ENCODE data around the gene EEF2. TPM values are rescaled to one million over a fixed set of nuclear protein-coding genes. Genes with fewer than 3 reads are reported as not detected.
"Not testable (repeated sequence)": the region's sequence is repeated elsewhere in the genome, so short reads cannot be mapped to it uniquely, and the experiment has no call there.

The EEF2 gene
- polyA plus RNA-seq, 1 donor from 2014 or later, result 716 TPM

GRCh38 chr19:3952755-3953276 lies 32.4 kb downstream of the EEF2 start:
- H3K36me3 ChIP-seq (ENCODE audit: insufficient read depth, low read length); H3F3A ChIP-seq (ENCODE audit: insufficient read depth, low read length, poor library complexity, severe bottlenecking); H3K9me2 ChIP-seq (ENCODE audit: insufficient read depth, low read length); H3K4me2 ChIP-seq (ENCODE audit: low read length); H3K27ac ChIP-seq (ENCODE audit: low read length); H2AFZ ChIP-seq (ENCODE audit: low read depth, low read length); H3K79me2 ChIP-seq (replicated peaks; ENCODE audit: insufficient read depth, low read length); H3K9me3 ChIP-seq (ENCODE audit: low read length); H3K4me3 ChIP-seq (ENCODE audit: low read length); H3K27me3 ChIP-seq (ENCODE audit: insufficient read depth, low read depth, low read length); H4K20me1 ChIP-seq (ENCODE audit: insufficient read depth); H3K9ac ChIP-seq (ENCODE audit: low read length): not testable (repeated sequence)

GRCh38 chr19:3950871-3951861 lies 34.1 kb downstream of the EEF2 start:
- no peak overlapping the region for H3K9ac ChIP-seq (ENCODE audit: low read length)
- H2AFZ ChIP-seq (ENCODE audit: low read depth, low read length), result no peak overlapping the region
- no peaks in the 10 kb centered on the region for H3K27me3 ChIP-seq (ENCODE audit: insufficient read depth, low read depth, low read length)
- no peak overlapping the region for H3K4me2 ChIP-seq (ENCODE audit: low read length)
- no peaks in the 10 kb centered on the region for H3K9me2 ChIP-seq (ENCODE audit: insufficient read depth, low read length)
- TF ChIP-seq POLR2AphosphoS5 (IDR thresholded peaks at IDR 0.05) (no peak), CTCF (IDR thresholded peaks at IDR 0.05; ENCODE audit: poor library complexity, severe bottlenecking) (no peak), EP300 (conservative IDR thresholded peaks at IDR 0.05; ENCODE audit: poor library complexity, severe bottlenecking) (no peak), TAF1 (IDR thresholded peaks at IDR 0.05; ENCODE audit: low read depth) (no peak), EZH2 (IDR thresholded peaks at IDR 0.05; ENCODE audit: borderline replicate concordance, insufficient read depth, low read length, poor library complexity, severe bottlenecking) (no peak), MXI1 (conservative IDR thresholded peaks at IDR 0.05; ENCODE audit: poor library complexity, severe bottlenecking) (no peak), RAD21 (conservative IDR thresholded peaks at IDR 0.05) (no peak), REST (IDR thresholded peaks at IDR 0.05; ENCODE audit: borderline replicate concordance) (no peak), SMC3 (conservative IDR thresholded peaks at IDR 0.05; ENCODE audit: poor library complexity) (no peak)
- H3K4me3 ChIP-seq (ENCODE audit: low read length), result no peak overlapping the region
- H3K27ac ChIP-seq (ENCODE audit: low read length), result no peak overlapping the region
- H3K79me2 ChIP-seq (replicated peaks; ENCODE audit: insufficient read depth, low read length), result no peaks in the 10 kb centered on the region
- H3F3A ChIP-seq (ENCODE audit: insufficient read depth, low read length, poor library complexity, severe bottlenecking), result no peaks in the 10 kb centered on the region
- no peaks in the 10 kb centered on the region for H3K9me3 ChIP-seq (ENCODE audit: low read length)
- no peaks in the 10 kb centered on the region for H3K36me3 ChIP-seq (ENCODE audit: insufficient read depth, low read length)
- H4K20me1 ChIP-seq (ENCODE audit: insufficient read depth), result no peaks in the 10 kb centered on the region

Data from neural cell (in vitro differentiated cells).